ENCODE data around the gene PHLDA1. TPM values are rescaled to one million over a fixed set of nuclear protein-coding genes. Genes with fewer than 3 reads are reported as not detected.

Gene PHLDA1
- polyA plus RNA-seq (ENCODE audit: insufficient read length in 4 of 4) = 10 to 100 TPM; 39.8 to 46.6 (median 43.0) TPM

GRCh38 chr12:76031414-76032042, at the start of gene PHLDA1:
TSS of gene PHLDA1 (minus strand) at chr12:76031776.
- DNase-seq (ENCODE audit: low read depth in 4 of 4, low spot score in 3 of 4) = peak; percentile 89 to 95 (median 91)

GRCh38 chr12:76080729-76081415, 49.3 kb upstream of the PHLDA1 start:
- DNase-seq (ENCODE audit: low read depth in 4 of 4, low spot score in 3 of 4) = no peak

GRCh38 chr12:76080017-76080728, 48.6 kb upstream of the PHLDA1 start:
- no peak for DNase-seq (ENCODE audit: low read depth in 4 of 4, low spot score in 3 of 4)

GRCh38 chr12:76078748-76079147, 47.2 kb upstream of the PHLDA1 start:
- DNase-seq (ENCODE audit: low read depth in 4 of 4, low spot score in 3 of 4) = no peak

GRCh38 chr12:76075448-76075847, 43.9 kb upstream of the PHLDA1 start:
- DNase-seq (ENCODE audit: low read depth in 4 of 4, low spot score in 3 of 4) = no peak

- no peak for DNase-seq (ENCODE audit: low read depth in 4 of 4, low spot score in 3 of 4)
Measured at GRCh38 chr12:76074701-76075336, 43.2 kb upstream of the PHLDA1 start.

- DNase-seq (ENCODE audit: low read depth in 4 of 4, low spot score in 3 of 4) = no peak
Measured at GRCh38 chr12:76073561-76073960, 42.0 kb upstream of the PHLDA1 start.

- no peak for DNase-seq (ENCODE audit: low read depth in 4 of 4, low spot score in 3 of 4)
Measured at GRCh38 chr12:76072568-76072967, 41.0 kb upstream of the PHLDA1 start.

GRCh38 chr12:76069339-76069738, 37.8 kb upstream of the PHLDA1 start:
- DNase-seq (ENCODE audit: low read depth in 4 of 4, low spot score in 3 of 4) = no peak

GRCh38 chr12:76065917-76066316, 34.3 kb upstream of the PHLDA1 start:
- no peak for DNase-seq (ENCODE audit: low read depth in 4 of 4, low spot score in 3 of 4)

- DNase-seq (ENCODE audit: low read depth in 4 of 4, low spot score in 3 of 4) = no peak
Measured at GRCh38 chr12:76064904-76065303, 33.3 kb upstream of the PHLDA1 start.

GRCh38 chr12:76060111-76060510, 28.5 kb upstream of the PHLDA1 start:
- DNase-seq (ENCODE audit: low read depth in 4 of 4, low spot score in 3 of 4) = no peak

- no peak for DNase-seq (ENCODE audit: low read depth in 4 of 4, low spot score in 3 of 4)
Measured at GRCh38 chr12:76057326-76057725, 25.8 kb upstream of the PHLDA1 start.

- DNase-seq (ENCODE audit: low read depth in 4 of 4, low spot score in 3 of 4) = no peak
Measured at GRCh38 chr12:76055393-76055792, 23.8 kb upstream of the PHLDA1 start.

- DNase-seq (ENCODE audit: low read depth in 4 of 4, low spot score in 3 of 4) = no peak
Measured at GRCh38 chr12:76049575-76050251, 18.1 kb upstream of the PHLDA1 start.

GRCh38 chr12:76047742-76048141, 16.2 kb upstream of the PHLDA1 start:
- no peak for DNase-seq (ENCODE audit: low read depth in 4 of 4, low spot score in 3 of 4)

- DNase-seq (ENCODE audit: low read depth in 4 of 4, low spot score in 3 of 4) = no peak
Measured at GRCh38 chr12:76047060-76047459, 15.5 kb upstream of the PHLDA1 start.

GRCh38 chr12:76043377-76043776, 11.8 kb upstream of the PHLDA1 start:
- no peak for DNase-seq (ENCODE audit: low read depth in 4 of 4, low spot score in 3 of 4)

GRCh38 chr12:76042147-76042546, 10.6 kb upstream of the PHLDA1 start:
- DNase-seq (ENCODE audit: low read depth in 4 of 4, low spot score in 3 of 4) = no peak

GRCh38 chr12:76041406-76041805, 9.8 kb upstream of the PHLDA1 start:
- DNase-seq (ENCODE audit: low read depth in 4 of 4, low spot score in 3 of 4) = no peak

- no peak for DNase-seq (ENCODE audit: low read depth in 4 of 4, low spot score in 3 of 4)
Measured at GRCh38 chr12:76040461-76040860, 8.9 kb upstream of the PHLDA1 start.
